ENCODE data around the gene MAPK1IP1L. TPM values are rescaled to one million over a fixed set of nuclear protein-coding genes. Genes with fewer than 3 reads are reported as not detected.

Gene MAPK1IP1L
- total and polyA plus RNA-seq, 2 of the 13 experiments (the other 11 are each of a cell fraction or from before 2014, with no cell fraction given): 27.8 to 68.4 TPM

DNA sequence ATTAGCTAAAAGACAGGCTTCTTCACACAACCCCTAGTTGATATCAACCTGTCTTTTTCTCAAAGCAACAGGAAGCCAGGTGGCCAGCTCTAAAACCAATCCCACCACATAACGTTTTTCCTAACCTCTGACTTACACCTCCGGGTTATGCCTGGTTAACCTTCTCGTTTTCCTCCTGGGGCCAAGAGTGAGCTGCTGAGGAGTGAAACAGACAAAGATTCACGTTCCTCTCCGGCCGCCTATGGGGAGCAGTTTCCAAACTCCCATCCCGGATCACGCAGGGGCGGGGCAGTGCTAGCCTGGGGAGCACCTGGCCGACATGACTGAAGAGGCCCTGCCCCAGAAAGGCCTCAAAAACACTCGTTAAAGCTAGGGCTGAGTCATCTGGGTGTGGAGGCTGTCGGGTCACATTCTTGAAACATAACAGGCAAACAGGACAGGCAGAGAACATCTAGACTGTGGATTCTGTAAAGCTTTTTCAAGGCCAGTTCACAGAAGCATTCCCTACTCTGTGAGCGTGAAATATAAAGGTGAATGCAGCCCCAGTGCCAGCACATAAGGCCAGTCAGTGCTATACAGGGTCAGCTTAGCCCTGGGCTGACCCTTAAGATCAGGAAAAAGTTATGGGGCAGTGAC, 51.7 kb downstream of the MAPK1IP1L start (continued):
- TF ChIP-seq MED1 (CRISPR knock-in tag; IDR thresholded peaks at IDR 0.05) (peak; percentile 94), ZNF615 (CRISPR knock-in tag; IDR thresholded peaks at IDR 0.05; ENCODE audit: borderline replicate concordance) (no peak), ZNF75D (CRISPR knock-in tag; IDR thresholded peaks at IDR 0.05; ENCODE audit: borderline replicate concordance) (no peak), ZNF703 (CRISPR knock-in tag; IDR thresholded peaks at IDR 0.05; ENCODE audit: borderline replicate concordance) (no peak), ZNF280D (CRISPR knock-in tag; IDR thresholded peaks at IDR 0.05) (0 out of 2 replicates have a peak, but pooled peaks have one; percentile 79), ZNF780A (CRISPR knock-in tag; IDR thresholded peaks at IDR 0.05) (no peak), ZSCAN29 (CRISPR knock-in tag; conservative IDR thresholded peaks at IDR 0.05) (peak; percentile 85; the same call in 1 of the 2 replicates), ZNF512B (CRISPR knock-in tag; IDR thresholded peaks at IDR 0.05; ENCODE audit: borderline replicate concordance) (0 out of 2 replicates have a peak, but pooled peaks have one; percentile 48), SYNCRIP (IDR thresholded peaks at IDR 0.05; ENCODE audit: insufficient read depth, low read depth, low read length) (no peak), KLF6 (CRISPR knock-in tag; IDR thresholded peaks at IDR 0.05) (0 out of 2 replicates have a peak, but pooled peaks have one; percentile 24), BCLAF1 (IDR thresholded peaks at IDR 0.05) (no peak), ZNF567 (CRISPR knock-in tag; IDR thresholded peaks at IDR 0.05; ENCODE audit: borderline replicate concordance) (no peak), GMEB1 (CRISPR knock-in tag; IDR thresholded peaks at IDR 0.05; ENCODE audit: borderline replicate concordance) (peak; percentile 53; the same call in 1 of the 2 replicates), EEA1 (CRISPR knock-in tag; IDR thresholded peaks at IDR 0.05; ENCODE audit: borderline replicate concordance) (no peak), ZNF841 (CRISPR knock-in tag; IDR thresholded peaks at IDR 0.05; ENCODE audit: borderline replicate concordance) (no peak)
- TF ChIP-seq, protein P1, sequence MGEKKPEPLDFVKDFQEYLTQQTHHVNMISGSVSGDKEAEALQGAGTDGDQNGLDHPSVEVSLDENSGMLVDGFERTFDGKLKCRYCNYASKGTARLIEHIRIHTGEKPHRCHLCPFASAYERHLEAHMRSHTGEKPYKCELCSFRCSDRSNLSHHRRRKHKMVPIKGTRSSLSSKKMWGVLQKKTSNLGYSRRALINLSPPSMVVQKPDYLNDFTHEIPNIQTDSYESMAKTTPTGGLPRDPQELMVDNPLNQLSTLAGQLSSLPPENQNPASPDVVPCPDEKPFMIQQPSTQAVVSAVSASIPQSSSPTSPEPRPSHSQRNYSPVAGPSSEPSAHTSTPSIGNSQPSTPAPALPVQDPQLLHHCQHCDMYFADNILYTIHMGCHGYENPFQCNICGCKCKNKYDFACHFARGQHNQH (CRISPR knock-in tag; IDR thresholded peaks at IDR 0.05): peak; percentile 94

Measured in HepG2 (cell line).